HG02678 (cell line): Measurements from ENCODE around the gene REV3L.
"Not testable (repeated sequence)": the region's sequence is repeated elsewhere in the genome, so short reads cannot be mapped to it uniquely, and the experiment has no call there.

Experiments used
- ATAC-seq: cut with Tn5 transposase; IDR thresholded peaks from one replicate; pipeline ENCODE4 v1.9.1; 2021; ENCODE audit warnings: mild to moderate bottlenecking, moderate library complexity; ENCODE audit not compliant: unreplicated experiment

Gene REV3L, protein sequence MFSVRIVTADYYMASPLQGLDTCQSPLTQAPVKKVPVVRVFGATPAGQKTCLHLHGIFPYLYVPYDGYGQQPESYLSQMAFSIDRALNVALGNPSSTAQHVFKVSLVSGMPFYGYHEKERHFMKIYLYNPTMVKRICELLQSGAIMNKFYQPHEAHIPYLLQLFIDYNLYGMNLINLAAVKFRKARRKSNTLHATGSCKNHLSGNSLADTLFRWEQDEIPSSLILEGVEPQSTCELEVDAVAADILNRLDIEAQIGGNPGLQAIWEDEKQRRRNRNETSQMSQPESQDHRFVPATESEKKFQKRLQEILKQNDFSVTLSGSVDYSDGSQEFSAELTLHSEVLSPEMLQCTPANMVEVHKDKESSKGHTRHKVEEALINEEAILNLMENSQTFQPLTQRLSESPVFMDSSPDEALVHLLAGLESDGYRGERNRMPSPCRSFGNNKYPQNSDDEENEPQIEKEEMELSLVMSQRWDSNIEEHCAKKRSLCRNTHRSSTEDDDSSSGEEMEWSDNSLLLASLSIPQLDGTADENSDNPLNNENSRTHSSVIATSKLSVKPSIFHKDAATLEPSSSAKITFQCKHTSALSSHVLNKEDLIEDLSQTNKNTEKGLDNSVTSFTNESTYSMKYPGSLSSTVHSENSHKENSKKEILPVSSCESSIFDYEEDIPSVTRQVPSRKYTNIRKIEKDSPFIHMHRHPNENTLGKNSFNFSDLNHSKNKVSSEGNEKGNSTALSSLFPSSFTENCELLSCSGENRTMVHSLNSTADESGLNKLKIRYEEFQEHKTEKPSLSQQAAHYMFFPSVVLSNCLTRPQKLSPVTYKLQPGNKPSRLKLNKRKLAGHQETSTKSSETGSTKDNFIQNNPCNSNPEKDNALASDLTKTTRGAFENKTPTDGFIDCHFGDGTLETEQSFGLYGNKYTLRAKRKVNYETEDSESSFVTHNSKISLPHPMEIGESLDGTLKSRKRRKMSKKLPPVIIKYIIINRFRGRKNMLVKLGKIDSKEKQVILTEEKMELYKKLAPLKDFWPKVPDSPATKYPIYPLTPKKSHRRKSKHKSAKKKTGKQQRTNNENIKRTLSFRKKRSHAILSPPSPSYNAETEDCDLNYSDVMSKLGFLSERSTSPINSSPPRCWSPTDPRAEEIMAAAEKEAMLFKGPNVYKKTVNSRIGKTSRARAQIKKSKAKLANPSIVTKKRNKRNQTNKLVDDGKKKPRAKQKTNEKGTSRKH (N-terminal part only)

DNA sequence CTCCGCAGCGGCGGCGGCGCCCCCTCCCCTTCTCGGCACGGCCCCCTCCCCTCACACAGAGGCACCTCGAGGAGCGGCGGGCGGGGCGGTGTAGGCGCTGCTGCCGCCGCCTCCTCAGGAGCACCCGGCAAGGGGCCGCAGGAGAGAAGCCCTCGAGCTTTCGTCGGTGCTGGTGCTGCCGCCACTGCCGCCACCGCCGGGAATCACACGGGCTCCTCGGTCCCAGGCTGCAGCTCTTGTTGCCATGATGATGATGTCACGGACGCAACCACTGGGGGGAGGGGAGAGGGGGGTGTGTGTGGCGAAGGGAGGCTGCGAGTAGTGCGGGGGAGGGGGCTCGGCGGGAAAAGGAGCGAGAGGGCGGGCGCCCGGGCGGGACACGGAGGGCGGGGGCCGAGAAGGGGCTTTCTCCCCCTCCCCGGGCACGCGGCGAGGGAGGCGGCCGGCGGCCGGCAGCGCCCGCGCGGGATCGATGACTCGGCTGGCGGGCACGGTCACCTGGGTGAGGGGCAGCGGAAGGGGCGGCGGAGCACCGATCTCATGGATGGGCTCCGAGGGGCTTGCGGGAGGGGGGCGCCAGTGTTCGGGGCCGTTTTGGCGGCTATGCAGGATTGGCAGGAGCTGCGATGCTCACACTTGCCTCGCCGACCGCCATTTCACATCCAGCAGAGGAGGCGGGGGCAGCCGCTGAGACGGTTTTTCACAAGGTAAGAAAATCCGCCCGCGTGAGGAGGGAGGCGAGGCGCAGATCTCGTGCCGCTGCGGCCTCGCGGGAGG is at the start of gene REV3L:
TSS of gene REV3L (minus strand) at position 260 of the 777 bp plus-strand sequence. CDS start 330 bp downstream, outside the sequence.
- peak; percentile 32 for ATAC-seq

GRCh38 chr6:111531185-111531584 is 48.2 kb upstream of the REV3L start:
- no peak for ATAC-seq

GRCh38 chr6:111530667-111531066 is 47.6 kb upstream of the REV3L start:
- no peak for ATAC-seq

- no peak for ATAC-seq
Measured at GRCh38 chr6:111530218-111530617, 47.2 kb upstream of the REV3L start.

DNA sequence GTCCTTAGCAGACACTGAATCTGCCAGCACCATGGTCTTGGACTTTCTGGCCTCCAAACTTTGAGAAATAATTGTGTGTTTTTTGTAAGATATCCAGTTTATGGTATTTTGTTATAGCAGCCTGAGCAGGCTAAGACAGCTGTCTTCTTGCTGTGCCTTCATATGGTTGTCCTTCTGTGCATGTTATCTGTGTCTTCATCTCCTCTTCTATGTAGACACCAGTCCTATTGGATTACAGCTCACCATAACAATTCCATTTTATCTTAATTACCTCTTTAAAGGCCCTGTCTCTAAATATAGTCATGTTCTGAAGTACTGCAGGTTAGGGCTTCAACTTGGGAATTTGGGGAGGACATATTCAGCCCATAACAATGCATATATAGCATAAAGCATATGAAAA is 44.3 kb upstream of the REV3L start:
- ATAC-seq: no peak

DNA sequence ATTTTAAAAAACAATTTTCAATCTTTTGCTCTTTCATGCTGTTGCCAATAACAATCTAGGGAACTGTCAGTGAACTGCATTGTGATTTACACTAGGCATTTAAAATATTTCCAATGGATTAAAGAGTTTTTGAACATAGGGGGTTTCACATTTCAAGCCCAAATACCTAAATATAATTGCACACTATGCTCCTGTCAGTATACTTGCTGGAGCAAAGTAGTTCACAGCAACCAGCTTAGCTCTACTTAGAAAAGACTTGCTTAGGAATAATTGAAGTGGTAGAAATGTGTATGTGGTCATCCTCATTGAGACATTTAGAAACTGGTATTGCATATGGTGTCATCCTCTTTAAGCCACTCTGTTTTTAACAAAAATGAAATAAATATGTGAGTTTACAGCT is 41.7 kb upstream of the REV3L start:
- no peak for ATAC-seq

- no peak for ATAC-seq
Measured at GRCh38 chr6:111524252-111524651, 41.2 kb upstream of the REV3L start.

DNA sequence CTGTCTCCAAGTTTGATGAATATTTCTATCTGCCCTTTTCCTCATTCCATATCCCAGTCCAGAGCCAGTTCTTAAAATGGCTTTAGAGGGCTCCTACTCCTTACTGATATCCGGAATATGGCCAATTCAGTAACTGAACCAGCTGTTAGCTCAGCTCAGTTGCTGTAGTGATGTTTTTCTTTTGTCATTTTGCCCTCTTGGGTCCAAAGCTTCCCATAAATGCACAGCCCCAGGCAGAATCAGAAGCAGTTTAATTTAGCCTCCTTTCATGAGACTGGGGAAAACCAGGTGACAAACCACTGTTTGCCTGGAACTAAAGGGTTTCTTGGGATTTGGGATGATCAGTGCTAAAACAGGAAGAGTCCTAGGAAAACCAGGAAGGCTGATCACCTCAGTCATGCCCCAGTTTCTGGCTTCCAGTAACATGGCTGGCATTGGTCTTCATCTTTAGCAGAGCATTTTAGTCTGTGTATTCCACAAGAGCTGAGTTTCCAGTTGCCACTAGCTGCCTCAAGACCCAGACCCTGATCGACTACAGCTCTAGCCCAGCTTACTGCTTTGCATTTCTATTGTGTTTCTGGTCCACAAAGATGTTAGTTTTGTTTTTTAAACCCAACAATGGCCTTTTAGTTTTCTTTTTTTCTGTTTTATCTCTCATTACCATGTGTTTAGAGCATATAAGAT is 40.6 kb upstream of the REV3L start:
- no peak for ATAC-seq

DNA sequence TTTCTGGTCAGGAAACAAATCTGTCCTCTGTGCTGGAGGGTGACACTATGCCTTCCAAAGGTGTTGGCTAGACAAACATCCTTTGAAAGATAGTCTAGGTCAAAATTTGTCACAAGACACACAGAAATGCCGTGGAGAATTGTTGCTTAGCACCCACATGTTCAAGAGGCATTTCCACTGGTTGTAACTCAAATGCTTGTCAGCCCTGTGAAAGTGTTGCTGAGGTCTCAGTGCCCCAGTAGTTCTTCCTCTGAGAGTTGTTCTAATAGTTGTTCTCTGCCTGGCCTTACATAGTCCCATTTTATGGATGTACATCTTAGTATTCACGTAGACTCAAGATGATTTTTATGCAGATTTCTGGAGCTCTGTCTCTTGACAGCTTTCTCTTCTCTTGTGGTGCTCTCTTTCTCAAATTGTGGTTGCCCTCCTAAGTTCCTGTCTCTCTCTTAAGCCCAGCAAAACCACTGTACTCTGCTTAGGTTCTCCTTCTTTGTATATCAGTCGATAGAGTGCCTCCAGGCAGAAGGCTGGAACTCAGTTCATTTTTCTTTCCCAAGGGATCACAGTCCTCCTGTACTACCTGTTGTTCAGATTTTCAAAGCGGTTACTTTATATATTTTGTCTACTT is 39.5 kb upstream of the REV3L start:
- ATAC-seq: no peak

DNA sequence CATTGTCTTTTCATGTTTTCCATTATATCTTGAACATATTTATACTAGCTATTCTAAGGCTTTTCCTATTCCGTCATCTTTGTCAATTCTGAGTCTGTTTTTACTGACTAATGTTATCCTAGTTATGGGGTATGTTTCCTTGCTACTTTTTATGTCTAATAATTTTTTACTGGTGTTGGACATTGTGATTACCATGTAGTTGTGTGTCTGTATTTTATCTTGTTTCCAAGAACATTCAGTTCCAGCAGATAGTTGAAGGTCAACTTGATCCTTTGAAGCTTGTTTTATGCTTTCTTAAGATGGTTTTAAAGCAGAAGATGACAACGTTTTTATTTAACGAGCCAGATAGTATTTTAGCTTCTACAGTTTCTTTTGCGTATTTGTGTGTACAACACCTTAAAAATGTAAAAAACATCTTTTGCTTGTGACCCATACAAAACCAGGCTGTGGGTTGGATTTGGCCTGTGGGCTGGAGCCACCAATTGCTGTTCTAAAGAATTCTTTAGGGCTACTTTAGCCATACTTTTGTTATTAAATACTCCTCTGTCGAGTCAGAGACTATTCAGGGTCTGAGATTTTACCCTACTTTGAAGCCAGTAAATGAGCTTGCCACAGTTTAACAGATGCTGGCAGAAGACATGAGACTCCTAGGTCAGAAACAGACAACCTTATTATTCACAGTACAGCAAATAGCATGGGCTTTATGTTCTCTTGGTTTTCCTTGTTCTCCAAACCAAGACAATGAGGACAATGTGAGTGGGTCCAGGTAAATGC is 38.7 kb upstream of the REV3L start:
- no peak for ATAC-seq

DNA sequence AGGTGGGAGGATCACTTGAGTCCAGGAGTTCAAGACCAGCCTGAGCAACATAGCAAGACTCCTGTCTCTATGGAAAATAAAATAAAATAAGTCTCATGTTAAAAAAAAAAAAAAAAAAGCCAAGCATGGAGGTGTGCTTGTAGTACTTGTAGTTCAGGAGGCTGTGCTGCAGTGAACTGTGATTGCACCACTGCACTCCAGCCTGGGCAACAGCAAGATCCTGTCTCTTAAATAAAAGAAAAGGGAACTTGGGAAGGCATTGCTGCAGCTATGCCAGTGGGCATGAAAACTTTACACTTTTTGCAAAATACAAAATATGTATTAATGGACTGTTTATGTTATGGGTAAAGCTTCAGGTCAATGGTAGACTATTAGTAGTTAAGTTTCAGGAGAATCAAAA is 37.5 kb upstream of the REV3L start:
- ATAC-seq: no peak

- no peak for ATAC-seq
Measured at GRCh38 chr6:111517965-111518364, 34.9 kb upstream of the REV3L start.

DNA sequence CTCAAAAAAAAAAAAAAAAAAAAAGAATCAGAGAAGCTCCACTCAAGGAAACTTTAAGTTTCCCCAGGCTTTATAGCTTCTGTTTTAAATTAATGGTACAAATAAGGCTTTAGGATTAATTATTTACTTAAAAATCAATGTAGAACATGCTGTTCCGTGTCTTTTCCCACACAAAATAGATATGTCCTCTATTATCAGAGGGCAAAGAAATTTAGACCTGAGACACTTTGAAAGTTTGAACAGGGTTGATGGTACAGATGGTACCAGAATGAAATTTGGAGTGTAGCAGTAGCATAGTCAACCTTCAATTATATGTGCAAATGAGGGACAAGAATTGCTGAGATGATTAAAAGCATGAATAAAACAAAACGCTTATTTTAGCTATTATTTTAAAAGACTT is 32.2 kb upstream of the REV3L start:
- ATAC-seq: no peak

GRCh38 chr6:111514531-111514930 is 31.5 kb upstream of the REV3L start:
- not testable (repeated sequence) for ATAC-seq

DNA sequence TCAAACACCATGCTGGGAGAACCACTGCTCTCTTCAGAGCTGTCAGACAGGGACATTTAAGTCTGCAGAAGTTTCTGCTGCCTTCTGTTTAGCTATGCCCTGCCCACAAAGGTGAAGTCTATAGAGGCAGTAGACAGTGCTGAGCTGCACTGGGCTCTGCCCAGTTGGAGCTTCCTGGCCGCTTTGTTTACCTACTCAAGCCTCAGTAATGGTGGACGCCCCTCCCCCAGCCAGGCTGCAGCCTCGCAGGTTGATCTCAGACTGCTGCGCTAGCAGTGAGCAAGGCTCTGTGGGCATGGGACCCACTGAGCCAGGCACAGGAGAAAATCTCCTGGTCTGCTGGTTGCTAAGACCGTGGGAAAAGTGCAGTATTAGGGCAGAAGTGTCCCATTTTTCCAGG is 24.2 kb upstream of the REV3L start:
- ATAC-seq: not testable (repeated sequence)

DNA sequence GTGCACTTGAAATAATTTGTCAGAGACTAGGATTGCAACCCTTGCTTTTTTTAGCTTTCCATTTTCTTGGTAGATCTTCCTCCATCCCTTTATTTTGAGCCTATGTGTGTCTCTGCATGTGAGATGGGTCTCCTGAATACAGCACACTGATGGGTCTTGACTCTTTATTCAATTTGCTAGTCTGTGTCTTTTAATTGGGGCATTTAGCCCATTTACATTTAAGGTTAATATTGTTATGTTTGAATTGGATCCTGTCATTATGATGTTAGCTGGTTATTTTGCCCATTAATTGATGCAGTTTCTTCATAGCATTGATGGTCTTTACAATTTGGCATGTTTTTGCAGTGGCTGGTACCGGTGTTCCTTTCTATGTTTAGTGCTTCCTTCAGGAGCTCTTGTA is 22.5 kb upstream of the REV3L start:
- not testable (repeated sequence) for ATAC-seq

DNA sequence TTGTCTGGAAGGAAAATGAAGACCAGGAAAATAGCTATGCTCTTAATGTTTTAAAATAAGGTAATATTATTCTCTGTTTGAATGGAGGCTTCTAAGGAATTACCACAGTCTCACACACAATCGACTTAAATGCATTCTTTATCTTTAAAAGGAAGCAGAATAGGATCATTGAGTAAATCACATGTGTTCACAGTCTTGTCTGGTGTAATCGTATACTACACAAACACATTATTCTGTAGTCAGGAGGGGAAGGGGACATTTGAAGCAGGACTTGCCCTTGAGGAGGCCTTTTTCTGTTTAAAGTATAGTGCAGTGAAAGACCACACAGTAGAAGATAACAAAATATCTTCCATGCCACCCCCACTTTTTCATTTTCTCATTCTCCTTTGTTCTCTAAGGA is 20.6 kb upstream of the REV3L start:
- ATAC-seq: no peak

- ATAC-seq: no peak
Measured at GRCh38 chr6:111503194-111503593, 20.2 kb upstream of the REV3L start.

- no peak for ATAC-seq
Measured at GRCh38 chr6:111502154-111502553, 19.1 kb upstream of the REV3L start.
